Activated T-helper 1 cell treated with anti-CD3 and anti-CD28 coated beads, Interleukin-12 subunit alpha, Interleukin-12 subunit beta, Interleukin-2, Interleukin-4 antibody, amounts not matched to agents 30 ng/mL and 10 ng/mL and 1 ng/mL, durations not matched to agents 14 hours and 24 hours and 36 hours (primary cell): ENCODE results near the gene CZIB. TPM values are rescaled to one million over a fixed set of nuclear protein-coding genes. Genes with fewer than 3 reads are reported as not detected.
"Not testable (repeated sequence)": the region's sequence is repeated elsewhere in the genome, so short reads cannot be mapped to it uniquely, and the experiment has no call there.

Experiments
- DNase-seq: peaks from one replicate; pipeline ENCODE4 v3.0.0; 2021; ENCODE audit warnings: low spot score
- H3K27ac Mint-ChIP-seq: one replicate; pipeline ENCODE4 v1.8.0; 2021; ENCODE audit warnings: mild to moderate bottlenecking, mixed read lengths
- H3K27me3 Mint-ChIP-seq: one replicate; pipeline ENCODE4 v1.8.0; 2022; ENCODE audit warnings: mild to moderate bottlenecking, moderate library complexity, mixed read lengths; ENCODE audit not compliant: insufficient read depth
- H3K36me3 Mint-ChIP-seq: one replicate; pipeline ENCODE4 v1.8.0; 2021; ENCODE audit warnings: low read depth, mixed read lengths
- H3K4me1 Mint-ChIP-seq: one replicate; pipeline ENCODE4 v1.8.0; 2021; ENCODE audit warnings: low read depth, mixed read lengths
- H3K4me3 Mint-ChIP-seq: one replicate; pipeline ENCODE4 v1.8.0; 2021; ENCODE audit warnings: mild to moderate bottlenecking, moderate library complexity, mixed read lengths
- H3K9me3 Mint-ChIP-seq: one replicate; pipeline ENCODE4 v1.8.0; 2021; ENCODE audit warnings: mixed read lengths
- intact Hi-C: fragments of 100-400 bp; cut with micrococcal nuclease; formaldehyde crosslinking; loops from one replicate; pipeline ENCODE4 v1.15.1; 2024
- total RNA-seq: library from RNA; stranded (reverse); gene quantifications from 2 replicates; pipeline ENCODE4 v1.2.3, GENCODE V29; 2022

Gene CZIB
- total RNA-seq, 1 donor from 2014 or later = 43.6 TPM

DNA sequence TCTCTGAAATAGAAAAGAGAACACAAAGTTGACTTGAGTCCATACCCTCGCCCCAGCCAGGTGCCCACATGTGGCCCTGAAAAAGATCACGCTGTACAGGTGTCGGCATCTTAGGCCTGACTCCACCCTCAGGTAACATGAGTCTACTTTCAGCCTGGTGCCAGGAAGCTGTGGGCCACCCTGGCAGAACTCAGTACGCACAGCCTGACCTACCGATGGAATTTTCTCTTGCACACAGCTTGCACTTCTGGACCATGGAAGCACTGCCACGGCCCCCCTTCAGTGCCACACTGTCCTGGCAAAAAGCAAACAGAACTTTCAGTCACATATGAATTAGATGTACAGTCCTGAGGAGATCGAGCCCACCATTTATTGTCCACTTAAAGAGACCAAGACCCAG is 2.2 kb downstream of the CZIB start:
- Mint-ChIP-seq H3K9me3 (no peaks in the 10 kb centered on the region), H3K36me3 (peaks cover 15% of the 10 kb centered on the region), H3K4me1 (peaks cover 30% of the 10 kb centered on the region), H3K27ac (no peak overlapping the region), H3K4me3 (peak overlapping the region; percentile 90), H3K27me3 (peaks cover 2% of the 10 kb centered on the region)
- DNase-seq = no peak
- intact Hi-C loops = no loop called here

DNA sequence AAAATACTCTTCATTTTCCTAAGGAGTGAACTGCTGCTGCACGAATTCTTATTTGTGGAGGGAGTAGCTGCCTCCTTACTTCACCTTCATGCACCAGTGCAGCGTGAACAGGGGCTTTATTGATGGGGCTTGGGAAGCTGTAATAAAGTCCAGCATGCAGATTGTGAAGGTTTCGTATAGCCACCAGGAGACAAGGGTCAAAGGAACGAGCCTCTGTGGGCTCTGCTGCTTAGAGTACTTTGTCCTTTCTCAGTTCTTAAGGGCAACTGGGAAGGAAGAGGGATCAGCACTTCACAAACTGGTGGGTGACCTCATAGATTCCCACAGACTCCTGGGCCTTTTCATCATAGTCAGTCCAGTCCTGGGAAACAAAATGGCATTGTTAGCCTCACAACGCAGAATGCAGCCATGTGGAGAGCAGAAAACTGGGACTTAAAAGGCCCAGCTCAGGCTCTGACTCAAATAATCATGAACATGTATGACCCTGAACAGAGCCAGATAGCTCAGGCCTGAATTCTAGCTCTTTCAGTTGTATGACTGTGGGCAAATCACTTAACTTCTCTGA is 6.0 kb downstream of the CZIB start:
- Mint-ChIP-seq H3K27ac (no peak overlapping the region), H3K9me3 (no peaks in the 10 kb centered on the region), H3K27me3 (no peaks in the 10 kb centered on the region), H3K36me3 (peaks cover 28% of the 10 kb centered on the region), H3K4me1 (peaks cover 15% of the 10 kb centered on the region), H3K4me3 (no peak overlapping the region)
- intact Hi-C loops = no loop called here
- no peak for DNase-seq

DNA sequence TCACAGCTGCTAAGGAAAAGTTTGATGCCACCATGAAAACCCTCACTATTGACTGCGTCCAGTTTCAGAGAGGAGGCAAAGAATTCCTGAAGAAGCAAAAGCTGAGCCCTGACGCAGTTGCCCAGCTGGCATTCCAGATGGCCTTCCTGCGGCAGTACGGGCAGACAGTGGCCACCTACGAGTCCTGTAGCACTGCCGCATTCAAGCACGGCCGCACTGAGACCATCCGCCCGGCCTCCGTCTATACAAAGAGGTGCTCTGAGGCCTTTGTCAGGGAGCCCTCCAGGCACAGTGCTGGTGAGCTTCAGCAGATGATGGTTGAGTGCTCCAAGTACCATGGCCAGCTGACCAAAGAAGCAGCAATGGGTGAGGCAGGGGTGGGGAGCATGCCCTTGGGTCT is 9.5 kb downstream of the CZIB start:
- no peak for DNase-seq
- Mint-ChIP-seq H3K27ac (no peak overlapping the region), H3K9me3 (peaks cover 15% of the 10 kb centered on the region), H3K4me1 (no peaks in the 10 kb centered on the region), H3K4me3 (no peak overlapping the region), H3K36me3 (peaks cover 52% of the 10 kb centered on the region), H3K27me3 (no peaks in the 10 kb centered on the region)
- intact Hi-C loops = no loop called here

DNA sequence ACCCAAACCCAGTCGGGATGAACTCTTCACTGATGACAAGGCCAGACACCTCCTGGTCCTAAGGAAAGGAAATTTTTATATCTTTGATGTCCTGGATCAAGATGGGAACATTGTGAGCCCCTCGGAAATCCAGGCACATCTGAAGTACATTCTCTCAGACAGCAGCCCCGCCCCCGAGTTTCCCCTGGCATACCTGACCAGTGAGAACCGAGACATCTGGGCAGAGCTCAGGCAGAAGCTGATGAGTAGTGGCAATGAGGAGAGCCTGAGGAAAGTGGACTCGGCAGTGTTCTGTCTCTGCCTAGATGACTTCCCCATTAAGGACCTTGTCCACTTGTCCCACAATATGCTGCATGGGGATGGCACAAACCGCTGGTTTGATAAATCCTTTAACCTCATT is 10.1 kb downstream of the CZIB start:
- H3K9me3 Mint-ChIP-seq = peaks cover 19% of the 10 kb centered on the region
- no peak for DNase-seq
- H3K4me3 Mint-ChIP-seq = no peak overlapping the region
- no peaks in the 10 kb centered on the region for H3K4me1 Mint-ChIP-seq
- intact Hi-C loops = no loop called here
- H3K27ac Mint-ChIP-seq = no peak overlapping the region
- peaks cover 56% of the 10 kb centered on the region for H3K36me3 Mint-ChIP-seq
- no peaks in the 10 kb centered on the region for H3K27me3 Mint-ChIP-seq

DNA sequence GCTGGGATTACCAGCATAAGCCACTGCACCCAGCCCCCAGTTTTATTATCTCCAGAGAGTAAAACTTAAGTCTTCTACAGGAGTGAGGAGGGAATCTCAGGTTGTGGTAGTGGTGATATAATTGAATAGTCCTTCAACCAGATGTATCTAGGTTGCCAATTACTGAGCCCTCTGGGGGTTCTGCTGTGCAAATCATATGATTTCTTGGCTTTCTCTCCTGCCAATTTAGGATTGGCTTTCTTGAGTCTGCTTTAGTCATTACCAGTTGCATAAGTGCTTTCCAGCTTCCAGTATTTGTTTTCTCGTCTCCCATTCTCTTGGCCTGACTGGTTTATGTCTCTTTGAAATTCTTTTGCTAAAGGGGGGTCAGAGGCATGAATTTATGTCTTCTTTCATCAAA is 12.7 kb downstream of the CZIB start:
- no peaks in the 10 kb centered on the region for H3K27me3 Mint-ChIP-seq
- H3K27ac Mint-ChIP-seq = no peak overlapping the region
- H3K36me3 Mint-ChIP-seq = peaks cover 73% of the 10 kb centered on the region
- H3K9me3 Mint-ChIP-seq = peaks cover 30% of the 10 kb centered on the region
- intact Hi-C loops = no loop called here
- DNase-seq = no peak
- H3K4me3 Mint-ChIP-seq = no peak overlapping the region
- no peaks in the 10 kb centered on the region for H3K4me1 Mint-ChIP-seq

DNA sequence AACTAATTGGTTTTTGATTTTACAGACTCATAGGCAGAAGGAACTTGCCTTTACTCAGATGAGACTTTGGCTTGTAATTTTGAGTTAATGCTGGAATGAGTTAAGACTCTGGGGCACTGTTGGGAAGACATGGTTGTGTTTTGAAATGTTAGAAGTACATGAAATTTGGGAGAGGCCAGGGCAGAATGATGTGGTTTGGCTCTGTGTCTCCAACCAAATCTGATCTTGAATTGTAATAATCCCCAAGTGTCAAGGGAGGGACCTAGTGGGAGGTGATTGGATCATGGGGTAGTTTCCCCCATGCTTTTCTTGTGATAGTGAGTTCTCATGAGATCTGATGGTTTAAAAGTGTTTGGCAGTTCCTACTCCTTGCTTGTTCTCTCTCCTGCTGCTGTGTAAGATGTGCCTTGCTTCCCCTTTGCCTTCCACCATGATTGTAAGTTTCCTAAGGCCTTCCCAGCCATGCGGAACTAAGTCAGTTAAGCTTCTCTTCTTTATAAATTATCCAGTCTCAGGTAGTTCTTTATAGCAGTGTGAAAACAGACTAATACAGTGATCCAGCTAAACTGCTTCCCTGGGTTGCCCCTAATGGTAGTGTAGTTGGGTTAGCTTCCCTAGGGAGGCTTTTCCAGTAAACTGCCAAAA is 13.6 kb downstream of the CZIB start:
- H3K27me3 Mint-ChIP-seq = no peaks in the 10 kb centered on the region
- peaks cover 75% of the 10 kb centered on the region for H3K36me3 Mint-ChIP-seq
- DNase-seq = no peak
- H3K4me1 Mint-ChIP-seq = no peaks in the 10 kb centered on the region
- no peak overlapping the region for H3K27ac Mint-ChIP-seq
- intact Hi-C loops = no loop called here
- H3K9me3 Mint-ChIP-seq = peaks cover 30% of the 10 kb centered on the region
- no peak overlapping the region for H3K4me3 Mint-ChIP-seq

DNA sequence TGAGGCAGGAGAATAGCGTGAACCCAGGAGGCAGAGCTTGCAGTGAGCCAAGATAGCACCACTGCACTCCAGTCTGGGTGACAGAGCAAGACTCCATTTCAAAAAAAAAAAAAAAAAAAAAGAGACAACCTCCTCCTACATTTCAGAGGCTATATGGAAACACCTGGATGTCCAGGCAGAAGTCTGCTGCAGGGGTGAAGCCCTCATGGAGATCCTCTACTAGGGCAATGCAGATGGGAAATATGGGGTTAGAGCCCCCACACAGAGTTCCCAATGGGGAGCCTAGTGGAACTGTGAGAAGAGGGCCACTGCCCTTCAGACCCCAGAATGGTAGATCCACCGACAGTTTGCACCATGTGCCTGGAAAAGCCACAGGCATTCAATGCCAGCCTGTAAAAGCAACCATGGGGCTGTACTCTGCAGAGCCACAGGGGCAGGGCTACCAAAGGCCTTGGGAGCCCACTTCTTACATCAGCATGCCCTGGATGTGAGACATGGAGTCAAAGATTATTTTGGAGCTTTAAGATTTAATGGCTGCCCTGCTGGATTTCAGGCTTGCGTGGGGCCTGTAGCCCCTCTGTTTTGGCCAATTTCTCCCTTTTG is 14.2 kb downstream of the CZIB start:
- H3K4me1 Mint-ChIP-seq, DNase-seq, H3K4me3 Mint-ChIP-seq, H3K27ac Mint-ChIP-seq, H3K27me3 Mint-ChIP-seq, intact Hi-C loops: not testable (repeated sequence)
- H3K36me3 Mint-ChIP-seq = peaks cover 75% of the 10 kb centered on the region
- peaks cover 30% of the 10 kb centered on the region for H3K9me3 Mint-ChIP-seq

DNA sequence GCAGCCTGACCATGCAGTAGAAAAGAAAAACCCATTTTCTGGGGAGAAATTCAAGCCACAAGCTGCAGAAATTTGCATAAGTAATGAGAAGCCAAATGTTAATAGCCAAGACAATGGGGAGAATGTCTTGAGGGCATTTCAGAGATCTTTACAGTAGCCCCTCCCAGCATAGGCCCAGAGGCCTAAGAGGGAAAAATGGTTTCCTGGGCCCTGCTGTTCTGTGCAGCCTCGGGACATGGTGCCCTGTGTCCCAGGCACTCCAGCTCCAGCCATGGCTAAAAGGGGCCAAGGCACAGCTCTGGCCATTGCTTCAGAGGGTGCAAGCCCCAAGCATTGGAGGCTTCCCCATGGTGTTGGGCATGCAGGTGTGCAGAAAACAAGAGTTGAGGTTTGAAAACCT is 14.9 kb downstream of the CZIB start:
- Mint-ChIP-seq H3K36me3 (peaks cover 80% of the 10 kb centered on the region), H3K9me3 (peaks cover 30% of the 10 kb centered on the region)
- intact Hi-C loops, H3K27me3 Mint-ChIP-seq, H3K27ac Mint-ChIP-seq, H3K4me3 Mint-ChIP-seq, H3K4me1 Mint-ChIP-seq, DNase-seq: not testable (repeated sequence)

DNA sequence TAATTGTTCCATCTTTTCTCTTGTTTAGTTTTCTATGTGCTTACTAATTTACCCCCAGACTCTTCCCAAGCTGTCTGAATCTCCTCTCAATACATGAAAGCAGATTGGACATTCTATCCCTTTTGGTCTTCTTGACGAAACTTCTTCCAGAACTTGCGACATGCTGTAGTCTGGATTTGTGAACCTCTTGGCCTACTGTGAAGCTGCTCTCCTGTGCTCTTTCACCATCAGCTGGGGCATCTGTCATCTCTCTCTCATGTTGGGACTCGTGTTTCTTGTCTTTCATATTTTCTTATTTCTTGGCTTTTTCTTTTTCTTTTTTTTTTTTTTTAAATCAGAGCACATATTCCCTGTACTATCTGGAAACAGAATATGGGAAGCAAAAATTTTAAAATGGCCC is 17.0 kb downstream of the CZIB start:
- no peak for DNase-seq
- H3K27me3 Mint-ChIP-seq = no peaks in the 10 kb centered on the region
- H3K4me1 Mint-ChIP-seq = peaks cover 4% of the 10 kb centered on the region
- no peak overlapping the region for H3K27ac Mint-ChIP-seq
- H3K9me3 Mint-ChIP-seq = peaks cover 30% of the 10 kb centered on the region
- peaks cover 66% of the 10 kb centered on the region for H3K36me3 Mint-ChIP-seq
- H3K4me3 Mint-ChIP-seq = no peak overlapping the region
- intact Hi-C loops = no loop called here

DNA sequence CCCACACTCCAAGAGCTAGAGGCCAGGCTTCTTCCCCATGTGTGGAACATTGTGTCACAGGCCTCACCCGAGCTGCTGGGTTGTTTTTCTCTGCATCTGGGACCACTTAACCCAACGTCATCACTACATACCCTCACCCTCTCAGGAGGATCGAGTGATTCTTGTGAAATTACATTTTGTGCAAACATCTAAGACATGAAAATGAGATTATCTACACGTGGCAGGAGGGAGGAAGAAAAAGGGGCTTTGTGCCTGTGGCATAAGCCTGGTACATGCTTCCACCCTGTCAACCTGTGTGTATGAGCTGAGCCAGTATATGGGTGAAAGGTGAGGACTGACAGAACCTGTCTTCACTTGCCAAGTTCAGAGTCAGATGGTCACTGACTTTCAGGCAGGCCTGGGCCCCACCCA is 22.2 kb downstream of the CZIB start:
- Mint-ChIP-seq H3K4me3 (peak overlapping the region; percentile 95), H3K36me3 (peaks cover 28% of the 10 kb centered on the region), H3K9me3 (no peaks in the 10 kb centered on the region), H3K27ac (peak overlapping the region; percentile 92), H3K27me3 (no peaks in the 10 kb centered on the region), H3K4me1 (peaks cover 28% of the 10 kb centered on the region)
- DNase-seq = no peak
- intact Hi-C loops = loop anchor here (5.0 to 10.0 kb wide), 4 partner anchors 353 to 796 kb away; partner anchors contain the start of genes ORC1, PRPF38A, ZYG11A and ZYG11B

DNA sequence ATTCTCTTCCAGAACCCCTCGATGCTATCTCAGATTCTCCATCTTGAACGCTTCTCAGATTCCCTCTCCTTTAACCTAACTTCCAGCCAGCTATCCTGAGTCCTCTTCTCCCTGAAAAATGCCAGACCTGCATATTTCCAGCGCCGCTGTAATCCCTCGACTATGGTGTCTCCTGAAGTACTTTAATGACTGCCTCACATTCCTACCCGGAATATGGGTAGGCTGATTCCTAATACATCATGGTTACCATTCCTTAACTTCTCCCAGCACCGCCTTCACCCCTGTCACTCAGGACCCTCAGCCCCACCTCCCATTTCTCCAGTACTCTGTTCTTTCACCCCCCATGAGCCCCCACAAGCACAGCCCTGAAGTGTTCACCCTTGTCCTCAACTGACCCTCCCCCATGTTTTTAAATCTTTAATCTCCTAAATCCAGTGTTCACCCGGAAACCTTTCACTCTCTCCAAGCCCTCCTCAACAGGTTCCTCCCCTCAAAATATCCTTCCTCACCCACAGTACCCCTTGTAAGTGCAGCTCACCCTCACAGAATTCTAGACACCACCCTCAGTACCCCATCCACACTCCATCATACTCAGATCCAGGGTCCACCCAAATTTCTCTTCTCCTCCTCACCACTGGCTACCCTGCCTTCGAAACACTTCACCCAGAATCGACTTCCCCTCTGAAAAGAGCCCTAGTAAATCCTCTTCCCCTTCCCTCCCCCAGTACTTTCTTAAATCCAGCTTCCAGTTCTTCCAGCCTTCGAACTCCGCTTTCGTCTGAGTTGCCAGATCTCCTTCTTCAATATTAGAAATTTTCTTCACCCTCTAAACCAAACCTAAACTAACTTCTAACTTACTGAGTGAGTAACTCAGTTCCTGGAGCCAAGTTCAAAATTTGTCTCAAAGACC is 22.9 kb downstream of the CZIB start:
- H3K36me3 Mint-ChIP-seq = peaks cover 21% of the 10 kb centered on the region
- peak overlapping the region; percentile 92 for H3K27ac Mint-ChIP-seq
- intact Hi-C loops = loop anchor here (2.0 to 10.0 kb wide), 8 partner anchors 183 to 1141 kb away; partner anchors contain the start of genes BTF3L4, LRRC42, ORC1 and PRPF38A

DNA sequence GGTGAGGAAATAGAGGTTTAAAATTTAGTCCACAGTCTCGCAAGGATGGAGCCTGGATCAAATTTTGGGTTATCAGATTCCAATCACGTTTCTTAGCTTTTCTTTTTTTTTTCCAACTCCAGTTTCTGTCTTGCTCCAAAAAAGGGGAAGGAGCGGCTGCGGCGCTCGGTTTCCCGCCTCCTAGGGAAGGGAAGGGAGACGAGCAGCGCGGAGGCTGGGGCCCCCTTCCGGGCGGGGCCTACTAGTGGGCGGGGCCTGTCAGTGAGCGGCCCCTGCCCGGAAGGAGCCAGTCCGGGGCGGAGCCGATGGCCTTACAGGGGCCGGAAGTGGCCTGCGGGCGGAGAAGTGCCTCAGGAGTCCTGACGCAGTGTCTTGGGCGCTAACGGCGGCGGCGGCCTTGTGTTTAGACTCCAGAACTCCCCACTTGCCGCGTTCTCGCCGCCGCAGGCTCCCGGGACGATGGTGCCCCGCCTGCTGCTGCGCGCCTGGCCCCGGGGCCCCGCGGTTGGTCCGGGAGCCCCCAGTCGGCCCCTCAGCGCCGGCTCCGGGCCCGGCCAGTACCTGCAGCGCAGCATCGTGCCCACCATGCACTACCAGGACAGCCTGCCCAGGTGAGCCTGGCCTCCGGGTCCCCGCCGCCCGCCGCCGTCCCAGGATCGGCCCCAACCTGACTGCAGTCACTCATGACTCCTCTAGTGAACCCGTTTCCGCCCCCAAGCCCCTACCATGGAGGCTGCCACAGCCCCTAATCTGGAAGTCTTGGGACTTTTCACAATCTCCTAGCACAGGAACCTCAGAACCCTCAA is 23.7 kb downstream of the CZIB start, which contains the start of gene CPT2:
Gene CPT2 (plus strand): TSS at position 340 of the 806 bp plus-strand sequence. CDS start 120 bp downstream, at position 460.
- intact Hi-C loops = loop anchor here (1.0 to 10.0 kb wide), 14 partner anchors 24 to 1140 kb away; partner anchors contain the start of genes BTF3L4, CC2D1B, CZIB and LRRC42
- peak; percentile 92 for DNase-seq
- Mint-ChIP-seq H3K4me1 (peaks cover 28% of the 10 kb centered on the region), H3K9me3 (no peaks in the 10 kb centered on the region), H3K4me3 (peak within 1 kb of the TSS; percentile 95), H3K27me3 (no peaks in the 10 kb centered on the region), H3K36me3 (peaks cover 16% of the 10 kb centered on the region), H3K27ac (peak within 1 kb of the TSS; percentile 92)

More for the DNA sequence above, 22.9 kb downstream of the CZIB start:
- H3K4me1 Mint-ChIP-seq = peaks cover 28% of the 10 kb centered on the region
- H3K4me3 Mint-ChIP-seq = peak overlapping the region; percentile 95
- DNase-seq = no peak
- no peaks in the 10 kb centered on the region for H3K9me3 Mint-ChIP-seq
- H3K27me3 Mint-ChIP-seq = no peaks in the 10 kb centered on the region
